HG03280 (cell line): Measurements from ENCODE around the gene PXN.

Source experiments
- ATAC-seq: cut with Tn5 transposase; IDR thresholded peaks from one replicate; pipeline ENCODE4 v1.9.1; 2021; ENCODE audit warnings: mild to moderate bottlenecking, moderate library complexity; ENCODE audit not compliant: unreplicated experiment

Gene PXN

GRCh38 chr12:120180975-120181374 lies 84.6 kb downstream of the PXN start:
- ATAC-seq: no peak

- no peak for ATAC-seq
Measured at GRCh38 chr12:120175537-120175936, 90.0 kb downstream of the PXN start.

- no peak for ATAC-seq
Measured at GRCh38 chr12:120175062-120175461, 90.5 kb downstream of the PXN start.

- no peak for ATAC-seq
Measured at GRCh38 chr12:120172053-120172452, 93.5 kb downstream of the PXN start.

- ATAC-seq: no peak
Measured at GRCh38 chr12:120170631-120171030, 94.9 kb downstream of the PXN start.

- no peak for ATAC-seq
Measured at GRCh38 chr12:120169946-120170345, 95.6 kb downstream of the PXN start.

- ATAC-seq: no peak
Measured at GRCh38 chr12:120168337-120168736, 97.2 kb downstream of the PXN start.

GRCh38 chr12:120167529-120168095 lies 97.9 kb downstream of the PXN start:
- no peak for ATAC-seq

GRCh38 chr12:120164293-120164692 lies 101.2 kb downstream of the PXN start:
- no peak for ATAC-seq

- no peak for ATAC-seq
Measured at GRCh38 chr12:120162763-120163162, 102.8 kb downstream of the PXN start.

- ATAC-seq: no peak
Measured at GRCh38 chr12:120161852-120162251, 103.7 kb downstream of the PXN start.
